ENCODE measurements around the gene FAM151B.

DNA sequence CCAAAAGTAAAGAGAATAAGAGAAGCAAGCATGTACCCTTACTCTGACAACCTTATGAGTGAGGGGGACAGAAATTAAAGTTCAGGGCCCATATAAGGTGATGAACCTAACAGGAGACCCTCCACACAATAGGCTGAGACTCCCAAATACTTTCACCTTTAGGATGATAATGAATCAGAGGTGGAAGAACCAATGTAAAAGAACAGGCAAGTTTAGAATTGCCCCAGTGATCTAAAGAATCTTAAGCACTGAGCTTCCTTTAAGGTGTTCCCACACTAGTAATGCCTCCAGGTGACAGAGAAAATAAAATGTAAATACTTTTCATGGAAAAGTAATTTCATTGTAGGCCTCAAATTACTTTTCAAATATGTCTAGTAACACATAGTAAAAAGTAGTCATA lies 8.2 kb upstream of the FAM151B start:
- TF ChIP-seq, protein P1, sequence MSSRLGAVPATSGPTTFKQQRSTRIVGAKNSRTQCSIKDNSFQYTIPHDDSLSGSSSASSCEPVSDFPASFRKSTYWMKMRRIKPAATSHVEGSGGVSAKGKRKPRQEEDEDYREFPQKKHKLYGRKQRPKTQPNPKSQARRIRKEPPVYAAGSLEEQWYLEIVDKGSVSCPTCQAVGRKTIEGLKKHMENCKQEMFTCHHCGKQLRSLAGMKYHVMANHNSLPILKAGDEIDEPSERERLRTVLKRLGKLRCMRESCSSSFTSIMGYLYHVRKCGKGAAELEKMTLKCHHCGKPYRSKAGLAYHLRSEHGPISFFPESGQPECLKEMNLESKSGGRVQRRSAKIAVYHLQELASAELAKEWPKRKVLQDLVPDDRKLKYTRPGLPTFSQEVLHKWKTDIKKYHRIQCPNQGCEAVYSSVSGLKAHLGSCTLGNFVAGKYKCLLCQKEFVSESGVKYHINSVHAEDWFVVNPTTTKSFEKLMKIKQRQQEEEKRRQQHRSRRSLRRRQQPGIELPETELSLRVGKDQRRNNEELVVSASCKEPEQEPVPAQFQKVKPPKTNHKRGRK (CRISPR knock-in tag; IDR thresholded peaks at IDR 0.05; ENCODE audit: borderline replicate concordance) = no peak
- TF ChIP-seq, protein P2, sequence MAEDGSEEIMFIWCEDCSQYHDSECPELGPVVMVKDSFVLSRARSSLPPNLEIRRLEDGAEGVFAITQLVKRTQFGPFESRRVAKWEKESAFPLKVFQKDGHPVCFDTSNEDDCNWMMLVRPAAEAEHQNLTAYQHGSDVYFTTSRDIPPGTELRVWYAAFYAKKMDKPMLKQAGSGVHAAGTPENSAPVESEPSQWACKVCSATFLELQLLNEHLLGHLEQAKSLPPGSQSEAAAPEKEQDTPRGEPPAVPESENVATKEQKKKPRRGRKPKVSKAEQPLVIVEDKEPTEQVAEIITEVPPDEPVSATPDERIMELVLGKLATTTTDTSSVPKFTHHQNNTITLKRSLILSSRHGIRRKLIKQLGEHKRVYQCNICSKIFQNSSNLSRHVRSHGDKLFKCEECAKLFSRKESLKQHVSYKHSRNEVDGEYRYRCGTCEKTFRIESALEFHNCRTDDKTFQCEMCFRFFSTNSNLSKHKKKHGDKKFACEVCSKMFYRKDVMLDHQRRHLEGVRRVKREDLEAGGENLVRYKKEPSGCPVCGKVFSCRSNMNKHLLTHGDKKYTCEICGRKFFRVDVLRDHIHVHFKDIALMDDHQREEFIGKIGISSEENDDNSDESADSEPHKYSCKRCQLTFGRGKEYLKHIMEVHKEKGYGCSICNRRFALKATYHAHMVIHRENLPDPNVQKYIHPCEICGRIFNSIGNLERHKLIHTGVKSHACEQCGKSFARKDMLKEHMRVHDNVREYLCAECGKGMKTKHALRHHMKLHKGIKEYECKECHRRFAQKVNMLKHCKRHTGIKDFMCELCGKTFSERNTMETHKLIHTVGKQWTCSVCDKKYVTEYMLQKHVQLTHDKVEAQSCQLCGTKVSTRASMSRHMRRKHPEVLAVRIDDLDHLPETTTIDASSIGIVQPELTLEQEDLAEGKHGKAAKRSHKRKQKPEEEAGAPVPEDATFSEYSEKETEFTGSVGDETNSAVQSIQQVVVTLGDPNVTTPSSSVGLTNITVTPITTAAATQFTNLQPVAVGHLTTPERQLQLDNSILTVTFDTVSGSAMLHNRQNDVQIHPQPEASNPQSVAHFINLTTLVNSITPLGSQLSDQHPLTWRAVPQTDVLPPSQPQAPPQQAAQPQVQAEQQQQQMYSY (CRISPR knock-in tag; IDR thresholded peaks at IDR 0.05) = no peak
- TF ChIP-seq, protein P3, sequence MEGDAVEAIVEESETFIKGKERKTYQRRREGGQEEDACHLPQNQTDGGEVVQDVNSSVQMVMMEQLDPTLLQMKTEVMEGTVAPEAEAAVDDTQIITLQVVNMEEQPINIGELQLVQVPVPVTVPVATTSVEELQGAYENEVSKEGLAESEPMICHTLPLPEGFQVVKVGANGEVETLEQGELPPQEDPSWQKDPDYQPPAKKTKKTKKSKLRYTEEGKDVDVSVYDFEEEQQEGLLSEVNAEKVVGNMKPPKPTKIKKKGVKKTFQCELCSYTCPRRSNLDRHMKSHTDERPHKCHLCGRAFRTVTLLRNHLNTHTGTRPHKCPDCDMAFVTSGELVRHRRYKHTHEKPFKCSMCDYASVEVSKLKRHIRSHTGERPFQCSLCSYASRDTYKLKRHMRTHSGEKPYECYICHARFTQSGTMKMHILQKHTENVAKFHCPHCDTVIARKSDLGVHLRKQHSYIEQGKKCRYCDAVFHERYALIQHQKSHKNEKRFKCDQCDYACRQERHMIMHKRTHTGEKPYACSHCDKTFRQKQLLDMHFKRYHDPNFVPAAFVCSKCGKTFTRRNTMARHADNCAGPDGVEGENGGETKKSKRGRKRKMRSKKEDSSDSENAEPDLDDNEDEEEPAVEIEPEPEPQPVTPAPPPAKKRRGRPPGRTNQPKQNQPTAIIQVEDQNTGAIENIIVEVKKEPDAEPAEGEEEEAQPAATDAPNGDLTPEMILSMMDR (IDR thresholded peaks at IDR 0.05) = no peak
- TF ChIP-seq, protein P4, sequence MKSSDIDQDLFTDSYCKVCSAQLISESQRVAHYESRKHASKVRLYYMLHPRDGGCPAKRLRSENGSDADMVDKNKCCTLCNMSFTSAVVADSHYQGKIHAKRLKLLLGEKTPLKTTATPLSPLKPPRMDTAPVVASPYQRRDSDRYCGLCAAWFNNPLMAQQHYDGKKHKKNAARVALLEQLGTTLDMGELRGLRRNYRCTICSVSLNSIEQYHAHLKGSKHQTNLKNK (CRISPR knock-in tag; IDR thresholded peaks at IDR 0.05) = no peak
- TF ChIP-seq, protein P5, sequence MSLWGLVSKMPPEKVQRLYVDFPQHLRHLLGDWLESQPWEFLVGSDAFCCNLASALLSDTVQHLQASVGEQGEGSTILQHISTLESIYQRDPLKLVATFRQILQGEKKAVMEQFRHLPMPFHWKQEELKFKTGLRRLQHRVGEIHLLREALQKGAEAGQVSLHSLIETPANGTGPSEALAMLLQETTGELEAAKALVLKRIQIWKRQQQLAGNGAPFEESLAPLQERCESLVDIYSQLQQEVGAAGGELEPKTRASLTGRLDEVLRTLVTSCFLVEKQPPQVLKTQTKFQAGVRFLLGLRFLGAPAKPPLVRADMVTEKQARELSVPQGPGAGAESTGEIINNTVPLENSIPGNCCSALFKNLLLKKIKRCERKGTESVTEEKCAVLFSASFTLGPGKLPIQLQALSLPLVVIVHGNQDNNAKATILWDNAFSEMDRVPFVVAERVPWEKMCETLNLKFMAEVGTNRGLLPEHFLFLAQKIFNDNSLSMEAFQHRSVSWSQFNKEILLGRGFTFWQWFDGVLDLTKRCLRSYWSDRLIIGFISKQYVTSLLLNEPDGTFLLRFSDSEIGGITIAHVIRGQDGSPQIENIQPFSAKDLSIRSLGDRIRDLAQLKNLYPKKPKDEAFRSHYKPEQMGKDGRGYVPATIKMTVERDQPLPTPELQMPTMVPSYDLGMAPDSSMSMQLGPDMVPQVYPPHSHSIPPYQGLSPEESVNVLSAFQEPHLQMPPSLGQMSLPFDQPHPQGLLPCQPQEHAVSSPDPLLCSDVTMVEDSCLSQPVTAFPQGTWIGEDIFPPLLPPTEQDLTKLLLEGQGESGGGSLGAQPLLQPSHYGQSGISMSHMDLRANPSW (CRISPR knock-in tag; conservative IDR thresholded peaks at IDR 0.05; ENCODE audit: low read depth) = no peak
- TF ChIP-seq ZBTB21 (CRISPR knock-in tag; IDR thresholded peaks at IDR 0.05; ENCODE audit: borderline replicate concordance) (no peak), TP53 (CRISPR knock-in tag; IDR thresholded peaks at IDR 0.05) (no peak), SP1 (CRISPR knock-in tag; conservative IDR thresholded peaks at IDR 0.05) (no peak), ZNF138 (CRISPR knock-in tag; conservative IDR thresholded peaks at IDR 0.05) (no peak)
- TF ChIP-seq, protein P6, sequence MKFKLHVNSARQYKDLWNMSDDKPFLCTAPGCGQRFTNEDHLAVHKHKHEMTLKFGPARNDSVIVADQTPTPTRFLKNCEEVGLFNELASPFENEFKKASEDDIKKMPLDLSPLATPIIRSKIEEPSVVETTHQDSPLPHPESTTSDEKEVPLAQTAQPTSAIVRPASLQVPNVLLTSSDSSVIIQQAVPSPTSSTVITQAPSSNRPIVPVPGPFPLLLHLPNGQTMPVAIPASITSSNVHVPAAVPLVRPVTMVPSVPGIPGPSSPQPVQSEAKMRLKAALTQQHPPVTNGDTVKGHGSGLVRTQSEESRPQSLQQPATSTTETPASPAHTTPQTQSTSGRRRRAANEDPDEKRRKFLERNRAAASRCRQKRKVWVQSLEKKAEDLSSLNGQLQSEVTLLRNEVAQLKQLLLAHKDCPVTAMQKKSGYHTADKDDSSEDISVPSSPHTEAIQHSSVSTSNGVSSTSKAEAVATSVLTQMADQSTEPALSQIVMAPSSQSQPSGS (CRISPR knock-in tag; IDR thresholded peaks at IDR 0.05; ENCODE audit: borderline replicate concordance, low read depth) = no peak
- TF ChIP-seq, protein P7, sequence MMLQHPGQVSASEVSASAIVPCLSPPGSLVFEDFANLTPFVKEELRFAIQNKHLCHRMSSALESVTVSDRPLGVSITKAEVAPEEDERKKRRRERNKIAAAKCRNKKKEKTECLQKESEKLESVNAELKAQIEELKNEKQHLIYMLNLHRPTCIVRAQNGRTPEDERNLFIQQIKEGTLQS (CRISPR knock-in tag; conservative IDR thresholded peaks at IDR 0.05) = no peak
